GM15510 (cell line): Measurements from ENCODE around the gene TIMM13.

ENCODE experiments used
- POLR2A ChIP-seq: IDR thresholded peaks from 3 replicates; pipeline ENCODE4 v1.6.1; 2011; ENCODE audit warnings: borderline replicate concordance; ENCODE audit not compliant: insufficient read length; ENCODE audit errors: extremely low read depth

Gene TIMM13

GRCh38 chr19:2385053-2385721 is 42.2 kb downstream of the TIMM13 start:
- TF ChIP-seq POLR2A, result no peak

DNA sequence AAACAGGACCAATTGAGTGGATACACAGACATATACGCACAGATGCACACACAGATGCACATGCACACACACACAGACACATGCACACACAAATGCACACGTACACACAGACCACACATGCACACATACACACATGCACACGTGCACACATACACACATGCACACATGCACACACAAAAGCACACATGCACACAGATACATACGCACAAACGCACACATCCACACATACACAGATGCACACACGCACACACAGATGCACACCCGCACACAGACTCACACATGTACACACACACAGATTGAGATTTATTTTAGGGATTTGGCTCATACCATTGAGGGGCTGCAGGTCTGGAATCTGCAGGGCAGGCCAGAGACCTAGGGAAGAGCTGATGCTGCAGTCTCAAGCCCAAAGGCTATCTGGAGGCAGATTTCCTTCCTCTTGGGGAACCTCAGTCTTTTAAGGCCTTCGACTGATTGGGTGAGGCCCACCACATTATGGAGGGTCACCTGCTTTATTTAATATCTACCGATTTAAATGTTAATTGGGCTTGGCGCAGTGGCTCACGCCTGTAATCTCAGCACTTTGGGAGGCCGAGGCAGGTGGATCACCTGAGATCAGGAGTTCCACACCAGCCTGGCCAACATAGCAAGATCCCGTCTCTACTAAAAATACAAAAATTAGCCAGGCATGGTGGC is 44.7 kb downstream of the TIMM13 start:
- no peak for TF ChIP-seq POLR2A

GRCh38 chr19:2381148-2381820 is 46.1 kb downstream of the TIMM13 start:
- no peak for TF ChIP-seq POLR2A

DNA sequence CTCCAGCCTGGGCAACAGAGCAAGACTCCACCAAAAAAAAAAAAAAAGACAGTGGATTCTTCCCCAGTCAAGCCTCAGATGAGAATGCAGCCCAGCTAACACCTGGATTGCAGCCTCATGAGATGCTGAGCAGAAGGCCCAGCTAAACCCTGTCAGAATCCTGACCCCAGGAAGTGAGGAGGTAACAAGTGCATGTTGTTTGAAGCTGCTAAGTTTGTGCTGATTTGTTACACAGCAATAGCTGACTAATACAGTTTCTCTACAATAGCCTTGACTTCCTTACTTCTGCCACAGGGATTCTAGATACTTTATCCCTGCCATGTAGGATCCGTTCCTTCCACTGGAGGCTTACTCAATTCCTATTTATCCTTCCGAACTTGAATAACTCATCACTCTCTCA is 46.8 kb downstream of the TIMM13 start:
- TF ChIP-seq POLR2A, result no peak

- no peak for TF ChIP-seq POLR2A
Measured at GRCh38 chr19:2376784-2377519, 50.4 kb downstream of the TIMM13 start.
